Right cardiac atrium (tissue), 5 donors: ENCODE results near the gene PREX1. TPM values are rescaled to one million over a fixed set of nuclear protein-coding genes. Genes with fewer than 3 reads are reported as not detected.

ENCODE experiments used
- ATAC-seq, 2 donors: fragments of 200-7000 bp; cut with Tn5 transposase; one replicate each; pipeline versions ENCODE4 v1.8.0 to v1.9.1; 2020; ENCODE audit warnings: moderate library complexity in 2 of 2, mild to moderate bottlenecking in 1 of 2
- DNase-seq, 3 donors: peaks; one replicate each; pipeline ENCODE4 v3.0.0-alpha.2; 2020
- H3K27ac ChIP-seq: one replicate; pipeline ENCODE4 v1.5.1; 2013; ENCODE audit warnings: mild to moderate bottlenecking, low read length, control low read depth, moderate library complexity
- H3K27me3 ChIP-seq: one replicate; pipeline ENCODE4 v1.6.1; 2013; ENCODE audit not compliant: control insufficient read depth, insufficient read depth
- H3K4me1 ChIP-seq: one replicate; pipeline ENCODE4 v1.6.1; 2013; ENCODE audit warnings: low read length; ENCODE audit not compliant: control insufficient read depth, insufficient read depth
- H3K4me3 ChIP-seq: one replicate; pipeline ENCODE4 v1.5.1; 2013; ENCODE audit warnings: low read length, control low read depth
- H3K9me3 ChIP-seq: one replicate; pipeline ENCODE4 v1.6.1; 2013; ENCODE audit warnings: low read length; ENCODE audit not compliant: control insufficient read depth
- WGBS: extraction: QIAGEN DNeasy Blood & Tissue Kit; methylation state at CpG from one replicate; pipeline ENCODE4 v1.1.7; 2013; 5-methylcytosine and 5-hydroxymethylcytosine counted together
- intact Hi-C, 4 donors: fragments of 100-400 bp; cut with DNase I; formaldehyde crosslinking; loops; one replicate each; pipeline versions ENCODE4 v1.11.0 to v1.14.0; 2022 to 2023
- polyA plus RNA-seq: library from polyadenylated mRNA; stranded (reverse); fragments of 200-250 nt; gene quantifications from one replicate; pipeline ENCODE4 v1.2.3, GENCODE V29; 2013
- total RNA-seq, 4 donors: library from RNA; stranded (reverse); fragmentation: NEBNext Ultra II Directional; extraction: Animal tissue kit (Norgen Biotek cat#: 25700); gene quantifications; one replicate each; pipeline ENCODE4 v1.2.1, GENCODE V29; 2021
- donor health status: healthy with polysubstance abuse.
- donor health status: DM: no; HTN: yes; CAD: no.
- donor health status: DM: no; HTN: no; CAD: no.
- donor health status: DM: no; HTN: yes; CAD: no; lungs with severe emphysema.
- donor health status: DM: yes; HTN: yes; CAD: no.

PREX1 gene
- total and polyA plus RNA-seq, 5 donors: 9.0 to 16.2 (median 13.9) TPM

- 77% methylated on average over 15 of the region's 15 CpGs for WGBS
- H3K9me3 ChIP-seq: no peaks in the 10 kb centered on the region
- no peak overlapping the region for H3K27ac ChIP-seq
- H3K27me3 ChIP-seq: no peaks in the 10 kb centered on the region
- DNase-seq: no peak
- H3K4me3 ChIP-seq: no peak overlapping the region
- H3K4me1 ChIP-seq: peaks cover 3% of the 10 kb centered on the region
- intact Hi-C loops: no loop called here
- ATAC-seq: no peak
Observed at GRCh38 chr20:48747840-48748414, 79.9 kb downstream of the PREX1 start.

GRCh38 chr20:48745330-48745729, 82.5 kb downstream of the PREX1 start:
- H3K4me1 ChIP-seq: peaks cover 3% of the 10 kb centered on the region
- H3K27me3 ChIP-seq: no peaks in the 10 kb centered on the region
- H3K4me3 ChIP-seq: no peak overlapping the region
- intact Hi-C loops: no loop called here
- WGBS: 75% methylated on average over 6 of the region's 6 CpGs
- ATAC-seq: no peak
- no peak overlapping the region for H3K27ac ChIP-seq
- DNase-seq: no peak
- no peaks in the 10 kb centered on the region for H3K9me3 ChIP-seq

- ATAC-seq (no peak), DNase-seq (no peak)
- intact Hi-C loops: no loop called here
- 93% methylated on average over 6 of the region's 6 CpGs for WGBS
- Histone ChIP-seq H3K27me3 (no peaks in the 10 kb centered on the region), H3K4me3 (no peak overlapping the region), H3K9me3 (no peaks in the 10 kb centered on the region), H3K4me1 (peaks cover 2% of the 10 kb centered on the region), H3K27ac (no peak overlapping the region)
Observed at GRCh38 chr20:48744515-48744914, 83.3 kb downstream of the PREX1 start.

- ATAC-seq (no peak), DNase-seq (no peak)
- intact Hi-C loops: no loop called here
- Histone ChIP-seq H3K4me1 (no peaks in the 10 kb centered on the region), H3K27me3 (no peaks in the 10 kb centered on the region), H3K27ac (no peak overlapping the region), H3K9me3 (no peaks in the 10 kb centered on the region), H3K4me3 (no peak overlapping the region)
- 94% methylated on average over 5 of the region's 5 CpGs for WGBS
Observed at GRCh38 chr20:48743807-48744206, 84.0 kb downstream of the PREX1 start.

- ATAC-seq: no peak
- intact Hi-C loops: no loop called here
Observed at GRCh38 chr20:48742912-48743680, 84.7 kb downstream of the PREX1 start.

GRCh38 chr20:48742233-48742632, 85.6 kb downstream of the PREX1 start:
- no peak for DNase-seq
- intact Hi-C loops: no loop called here
- 87% methylated on average over 6 of the region's 6 CpGs for WGBS
- Histone ChIP-seq H3K27ac (no peak overlapping the region), H3K4me1 (peaks cover 7% of the 10 kb centered on the region), H3K4me3 (no peak overlapping the region), H3K9me3 (no peaks in the 10 kb centered on the region), H3K27me3 (no peaks in the 10 kb centered on the region)
- no peak for ATAC-seq

More at GRCh38 chr20:48742912-48743680, 84.7 kb downstream of the PREX1 start:
- Histone ChIP-seq H3K27me3 (no peaks in the 10 kb centered on the region), H3K4me3 (no peak overlapping the region), H3K9me3 (no peaks in the 10 kb centered on the region), H3K4me1 (peaks cover 5% of the 10 kb centered on the region), H3K27ac (no peak overlapping the region)
- 84% methylated on average over 16 of the region's 16 CpGs for WGBS
- no peak for DNase-seq

GRCh38 chr20:48741669-48742068, 86.1 kb downstream of the PREX1 start:
- Histone ChIP-seq H3K4me3 (no peak overlapping the region), H3K4me1 (peaks cover 7% of the 10 kb centered on the region), H3K9me3 (no peaks in the 10 kb centered on the region), H3K27me3 (no peaks in the 10 kb centered on the region), H3K27ac (no peak overlapping the region)
- no peak for ATAC-seq
- DNase-seq: no peak
- intact Hi-C loops: no loop called here
- 93% methylated on average over 9 of the region's 9 CpGs for WGBS

- no peak for ATAC-seq
- H3K27me3 ChIP-seq: no peaks in the 10 kb centered on the region
- WGBS: 82% methylated on average over 6 of the region's 6 CpGs
- H3K4me3 ChIP-seq: no peak overlapping the region
- no peak for DNase-seq
- intact Hi-C loops: no loop called here
- peaks cover 7% of the 10 kb centered on the region for H3K4me1 ChIP-seq
- H3K9me3 ChIP-seq: no peaks in the 10 kb centered on the region
- no peak overlapping the region for H3K27ac ChIP-seq
Observed at GRCh38 chr20:48740712-48741111, 87.1 kb downstream of the PREX1 start.

- WGBS: 96% methylated on average over 2 of the region's 2 CpGs
- DNase-seq: no peak
- Histone ChIP-seq H3K27ac (no peak overlapping the region), H3K9me3 (no peaks in the 10 kb centered on the region), H3K4me1 (peaks cover 11% of the 10 kb centered on the region), H3K4me3 (no peak overlapping the region), H3K27me3 (no peaks in the 10 kb centered on the region)
- no peak for ATAC-seq
- intact Hi-C loops: no loop called here
Observed at GRCh38 chr20:48740292-48740649, 87.5 kb downstream of the PREX1 start.

GRCh38 chr20:48739395-48740291, 88.2 kb downstream of the PREX1 start:
- H3K27ac ChIP-seq: no peak overlapping the region

More at GRCh38 chr20:48739395-48740291, 88.2 kb downstream of the PREX1 start:
- DNase-seq: no peak
- no peaks in the 10 kb centered on the region for H3K27me3 ChIP-seq
- intact Hi-C loops: no loop called here
- no peak overlapping the region for H3K4me3 ChIP-seq
- no peak for ATAC-seq
- no peaks in the 10 kb centered on the region for H3K9me3 ChIP-seq
- 83% methylated on average over 8 of the region's 8 CpGs for WGBS
- peaks cover 11% of the 10 kb centered on the region for H3K4me1 ChIP-seq
